ENCODE data around the gene HDAC7.
A peak's percentile ranks its signal among the peaks of the same experiment; 100 is the strongest.
"Not testable (repeated sequence)": the region's sequence is repeated elsewhere in the genome, so short reads cannot be mapped to it uniquely, and the experiment has no call there.

Gene HDAC7

DNA sequence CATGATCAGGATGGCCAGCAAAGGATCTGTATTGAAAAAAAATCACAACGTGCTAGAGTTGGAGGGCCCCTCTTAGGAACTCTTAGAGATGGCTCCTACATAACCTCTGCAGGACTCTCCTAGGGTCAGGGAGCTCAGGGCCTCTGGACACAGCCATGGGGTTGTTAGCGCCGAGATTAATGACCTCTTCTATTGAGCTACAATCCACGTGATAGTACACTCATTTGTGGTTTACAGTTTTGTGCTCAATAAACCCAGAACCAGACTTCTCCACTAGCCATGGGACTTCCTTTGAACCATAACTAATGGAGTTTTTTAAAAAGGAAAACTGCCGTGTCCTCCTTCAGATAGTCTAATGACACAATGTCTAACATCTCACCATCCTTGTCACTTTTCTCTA lies 29.6 kb upstream of the HDAC7 start:
- no peak for DNase-seq (ENCODE audit: low read depth in 3 of 3)

DNA sequence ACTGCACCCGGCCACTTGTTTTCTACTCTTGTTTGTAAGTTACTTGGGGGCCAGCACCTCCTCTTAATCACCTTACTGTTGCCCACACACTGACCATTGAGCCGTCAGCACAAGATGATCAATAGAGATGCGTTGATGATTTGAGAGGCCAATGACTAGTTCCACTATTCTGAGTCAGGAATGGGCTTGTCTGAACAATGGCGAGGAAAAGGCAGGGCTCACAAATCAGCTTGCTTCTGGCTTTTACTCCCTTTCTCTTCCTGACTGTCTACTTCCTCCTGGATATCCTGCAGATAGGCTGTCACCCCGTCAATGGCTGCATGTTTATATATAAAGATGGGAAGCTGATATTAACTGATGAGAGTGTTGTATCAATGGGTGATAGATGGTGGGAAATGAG lies 29.1 kb upstream of the HDAC7 start:
- DNase-seq (ENCODE audit: low read depth in 3 of 3): no peak

DNA sequence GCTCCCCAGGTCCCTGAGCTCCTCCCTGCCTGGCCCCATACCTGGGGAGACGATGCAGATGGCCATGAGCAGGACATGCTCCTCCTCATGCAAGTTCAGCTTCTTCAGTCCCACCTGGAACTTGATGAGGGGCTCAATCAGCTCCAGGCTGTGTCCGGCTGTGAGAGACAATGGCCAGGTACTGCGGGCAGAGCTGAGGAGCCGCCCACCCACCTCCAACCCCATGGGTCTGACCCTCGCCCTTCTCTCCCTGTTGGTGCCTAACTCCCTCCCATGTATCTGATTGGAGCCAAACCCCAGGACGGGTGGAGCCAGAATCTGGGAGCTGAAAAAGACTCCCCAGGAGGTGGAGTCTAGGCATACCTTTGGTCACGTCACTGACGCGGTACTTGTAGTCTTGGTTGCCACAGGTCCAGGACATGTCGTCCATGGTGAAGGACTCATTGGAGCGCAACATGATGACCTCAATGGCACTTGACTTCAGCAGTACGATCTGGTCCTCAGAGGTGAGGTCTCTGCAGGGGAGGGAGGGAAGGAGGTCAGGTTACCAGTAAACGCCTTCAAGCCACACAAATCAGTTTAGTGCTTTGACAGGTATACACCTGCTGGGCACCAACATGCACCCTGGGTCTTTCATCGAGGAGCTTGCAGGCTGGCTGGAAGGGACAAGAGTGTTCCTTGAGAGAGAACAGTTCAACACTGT lies 26.7 kb upstream of the HDAC7 start:
- DNase-seq (ENCODE audit: low read depth in 3 of 3): no peak

DNA sequence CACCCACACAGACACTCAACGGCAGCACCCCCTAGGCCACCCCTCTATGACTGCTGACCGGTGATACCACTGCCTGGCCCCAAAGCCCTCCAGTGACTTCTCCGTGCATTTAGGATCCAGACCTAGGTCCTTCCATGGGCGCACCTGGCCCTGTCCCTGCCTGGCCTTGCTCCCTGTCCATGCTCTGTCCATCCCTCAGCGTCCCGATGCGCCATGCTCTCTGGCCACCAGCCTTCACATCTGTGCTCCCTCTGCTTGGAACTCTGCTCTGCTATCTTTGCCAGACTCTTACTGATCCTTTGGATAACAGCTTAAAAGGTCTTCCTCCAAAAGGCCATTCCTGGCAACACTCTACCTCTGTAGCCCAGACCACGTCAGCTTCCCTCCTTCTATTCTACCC lies 25.4 kb upstream of the HDAC7 start:
- no peak for DNase-seq (ENCODE audit: low read depth in 3 of 3)

DNA sequence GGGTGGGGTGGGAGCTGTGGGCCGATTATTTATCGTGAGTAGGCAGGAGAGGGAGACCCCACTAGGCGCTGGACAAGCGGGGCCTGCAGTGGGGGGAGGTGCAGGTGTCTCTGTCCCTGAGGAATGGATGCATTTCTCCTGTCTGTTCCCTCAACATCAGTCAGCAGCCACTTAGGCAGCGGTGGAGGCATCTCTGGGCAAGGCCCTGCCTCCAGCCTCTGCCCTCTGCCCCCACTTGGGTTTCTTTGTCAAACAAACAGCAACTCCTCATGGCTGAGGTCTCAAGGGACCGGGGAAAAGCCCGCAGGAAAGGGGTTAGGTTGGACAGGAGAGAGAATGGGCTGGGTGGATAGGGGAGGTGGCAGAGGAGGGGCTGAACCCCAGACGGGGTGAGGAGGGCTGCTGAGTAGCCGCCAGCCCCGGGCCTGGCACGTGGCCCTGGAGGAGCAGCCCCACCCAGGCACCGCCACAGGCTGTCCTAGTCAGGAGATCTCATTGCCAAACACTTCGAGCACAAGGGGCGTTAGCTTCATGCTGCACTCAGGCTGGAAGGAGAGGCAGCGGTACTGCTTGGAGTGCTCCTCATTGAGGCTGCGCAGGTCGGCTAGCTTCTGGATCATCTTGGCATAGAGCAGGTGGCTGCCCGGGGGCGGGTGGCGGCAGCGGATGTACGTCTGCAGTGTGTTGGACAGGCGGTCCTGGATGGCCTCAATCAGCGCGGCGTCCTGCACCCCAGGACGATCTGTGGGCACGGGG lies 24.7 kb upstream of the HDAC7 start:
- no peak for DNase-seq (ENCODE audit: low read depth in 3 of 3)

DNA sequence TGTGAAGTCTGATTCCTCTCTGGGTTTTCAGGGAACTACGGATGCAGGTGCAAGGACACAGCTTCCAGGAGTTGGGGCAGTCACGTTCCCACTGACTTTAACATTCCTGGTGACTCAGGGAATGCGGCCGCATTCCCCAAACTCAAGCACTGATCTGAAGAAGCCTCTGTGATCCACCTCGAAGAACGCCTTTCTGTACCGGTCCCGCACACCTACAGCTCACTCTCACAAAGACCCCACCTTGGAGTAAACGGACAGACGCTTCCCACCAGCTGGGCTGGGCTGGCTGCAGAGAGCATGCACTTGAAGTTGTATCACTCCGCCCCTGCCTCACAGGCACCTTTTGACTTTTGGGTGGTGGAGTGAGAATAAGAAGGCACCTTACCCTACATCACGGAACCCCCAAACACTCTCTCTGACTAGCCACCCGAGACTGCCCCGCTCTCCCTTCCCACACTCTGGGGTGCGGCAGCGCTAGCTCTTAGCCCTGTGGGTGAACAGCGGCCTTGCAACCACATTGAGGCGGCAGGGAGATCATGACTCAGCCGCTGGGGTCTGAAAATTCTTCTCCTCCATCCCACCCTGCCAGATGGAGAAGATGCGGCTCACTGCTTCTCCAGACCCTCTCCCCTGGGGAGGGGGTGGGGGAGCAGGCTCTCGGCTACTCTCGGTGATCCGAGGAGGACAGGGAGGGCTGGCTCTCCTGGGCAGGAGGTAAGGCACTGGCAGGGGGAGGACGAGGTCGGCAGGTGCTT lies 23.7 kb upstream of the HDAC7 start:
- DNase-seq (ENCODE audit: low read depth in 3 of 3): no peak

DNA sequence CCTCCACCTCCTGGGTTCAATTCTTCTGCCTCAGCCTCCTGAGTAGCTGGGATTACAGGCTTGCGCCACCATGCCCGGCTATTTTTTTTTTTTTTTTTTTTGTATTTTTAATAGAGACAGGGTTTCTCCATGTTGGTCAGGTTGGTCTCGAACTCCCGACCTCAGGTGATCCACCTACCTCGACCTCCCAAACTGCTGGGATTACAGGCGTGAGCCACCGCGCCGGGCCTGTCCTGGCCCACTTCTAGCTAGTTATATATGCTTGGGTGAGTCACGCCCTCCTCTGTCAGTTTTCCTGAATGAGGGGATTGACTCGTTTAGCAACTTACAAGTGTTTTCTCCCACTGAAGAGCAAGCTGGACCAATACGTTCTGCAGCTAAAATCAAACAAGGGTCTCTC lies 22.8 kb upstream of the HDAC7 start:
- DNase-seq (ENCODE audit: low read depth in 3 of 3): not testable (repeated sequence)

DNA sequence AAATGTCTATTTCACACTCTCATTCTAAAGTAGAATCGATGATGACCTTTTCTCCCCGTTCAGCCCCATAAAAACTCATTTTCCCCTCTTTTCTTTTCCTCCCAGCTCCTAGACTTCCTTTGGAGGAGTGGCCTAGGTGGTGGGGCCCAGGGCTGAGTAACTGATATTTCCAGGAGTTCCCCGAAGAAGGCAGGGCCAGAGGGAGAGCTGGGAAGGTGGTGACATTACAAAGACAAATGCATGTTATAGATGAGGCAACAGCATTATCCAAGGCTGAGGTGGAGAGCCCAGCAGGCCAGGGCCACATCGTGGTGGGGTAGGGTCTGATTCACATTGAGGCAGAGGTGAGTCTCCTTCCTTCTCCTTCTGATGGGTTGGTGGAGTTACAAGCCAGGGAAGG lies 22.2 kb upstream of the HDAC7 start:
- DNase-seq (ENCODE audit: low read depth in 3 of 3): no peak

DNA sequence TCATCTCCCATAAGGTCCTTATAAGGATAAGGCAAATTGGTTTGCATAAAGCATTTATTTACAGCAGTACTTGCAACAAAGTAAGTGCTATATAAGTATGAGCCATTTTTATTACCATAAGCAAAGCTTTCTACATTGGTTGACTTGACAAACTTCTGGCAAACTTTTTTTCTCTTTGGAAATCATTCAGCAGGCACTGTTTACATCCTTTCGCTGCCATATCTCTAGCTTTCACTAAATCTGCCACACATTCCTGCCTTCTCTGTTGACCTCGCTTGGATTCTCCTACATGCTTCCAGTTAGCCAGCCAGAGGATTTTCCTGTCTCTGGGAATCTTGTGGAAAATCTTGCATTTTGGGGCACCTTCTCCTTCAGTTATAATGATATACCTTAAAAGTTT lies 21.8 kb upstream of the HDAC7 start:
- DNase-seq (ENCODE audit: low read depth in 3 of 3): no peak

DNA sequence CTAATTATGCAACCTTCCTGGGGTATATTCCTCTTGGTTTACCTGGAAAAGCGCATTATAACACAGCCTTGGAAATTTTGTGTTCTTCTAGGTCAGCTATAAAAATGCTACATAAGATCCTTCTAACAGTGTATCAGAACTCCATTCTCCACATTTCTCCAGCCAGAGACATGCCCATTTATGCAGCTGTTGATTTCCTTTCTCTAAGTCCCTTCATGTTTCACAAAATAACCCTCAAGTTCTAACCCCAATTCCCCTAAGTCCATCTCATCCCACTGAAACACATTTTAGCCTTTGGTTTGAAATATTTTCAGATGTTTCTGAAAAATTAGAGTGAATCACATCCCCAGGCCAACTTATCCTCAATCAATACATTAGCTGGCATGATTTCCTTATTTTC lies 20.9 kb upstream of the HDAC7 start:
- DNase-seq (ENCODE audit: low read depth in 3 of 3): no peak

DNA sequence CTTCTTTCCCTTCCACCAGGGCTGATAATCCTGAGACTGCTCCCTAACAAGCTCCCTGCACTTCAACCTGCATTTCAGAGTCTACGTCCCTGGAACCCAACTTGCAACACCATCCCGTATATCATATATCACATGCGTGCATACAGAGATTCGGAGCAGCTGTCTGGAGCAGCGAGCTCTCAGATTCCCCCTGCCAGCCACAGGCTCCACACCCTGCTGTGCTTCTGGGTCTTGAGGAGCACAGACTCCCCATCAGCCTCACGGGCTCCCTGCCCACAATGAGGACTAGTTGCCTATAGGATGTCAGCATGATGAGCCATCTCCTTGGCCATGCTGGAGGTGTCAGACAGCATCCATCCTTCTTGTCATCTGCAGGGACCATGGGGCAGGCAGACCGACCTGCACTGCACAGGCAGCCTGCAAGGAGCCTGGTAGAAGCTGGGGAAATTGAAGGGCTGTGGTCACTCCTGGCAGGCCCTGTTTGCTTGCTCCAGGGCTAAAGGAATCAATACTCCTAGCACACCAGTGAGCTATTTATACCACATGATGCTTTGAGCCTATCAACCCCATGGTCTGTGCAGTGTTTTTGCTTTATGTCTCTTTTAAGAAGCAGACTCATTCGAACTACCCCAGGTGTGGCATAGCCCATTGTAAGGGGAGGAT lies 19.6 kb upstream of the HDAC7 start:
- no peak for DNase-seq (ENCODE audit: low read depth in 3 of 3)

DNA sequence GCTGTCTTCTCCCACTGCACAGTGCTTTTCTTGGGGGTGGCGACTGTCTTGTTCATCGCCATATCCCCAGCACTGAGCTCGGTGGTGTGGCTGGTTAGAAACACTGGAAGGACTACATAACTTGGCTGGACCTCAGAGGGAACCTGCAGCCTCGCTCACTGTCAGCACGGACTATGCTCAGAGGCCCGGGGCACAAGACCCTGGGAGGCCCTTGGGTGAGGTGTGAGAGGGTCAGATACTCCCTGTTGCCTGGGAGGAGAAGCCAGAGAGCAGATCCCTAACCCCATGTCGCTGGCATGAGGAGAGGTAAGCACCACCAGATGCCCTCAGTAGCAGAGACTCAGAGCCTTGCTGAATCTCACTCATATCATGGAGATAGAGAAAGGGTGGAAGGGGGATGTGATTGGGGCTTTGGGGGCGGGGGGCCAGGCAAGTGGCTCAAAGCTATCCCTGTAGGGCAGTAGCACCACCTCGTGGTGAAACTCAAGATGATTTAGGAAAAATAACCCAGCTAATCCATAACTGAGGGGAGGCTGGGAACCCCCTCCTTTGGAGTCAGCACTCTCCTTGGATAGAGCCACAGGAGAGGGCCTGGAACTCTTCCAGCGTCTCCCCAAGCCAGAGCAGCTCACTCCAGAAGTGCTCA lies 18.7 kb upstream of the HDAC7 start:
- no peak for DNase-seq (ENCODE audit: low read depth in 3 of 3)

DNA sequence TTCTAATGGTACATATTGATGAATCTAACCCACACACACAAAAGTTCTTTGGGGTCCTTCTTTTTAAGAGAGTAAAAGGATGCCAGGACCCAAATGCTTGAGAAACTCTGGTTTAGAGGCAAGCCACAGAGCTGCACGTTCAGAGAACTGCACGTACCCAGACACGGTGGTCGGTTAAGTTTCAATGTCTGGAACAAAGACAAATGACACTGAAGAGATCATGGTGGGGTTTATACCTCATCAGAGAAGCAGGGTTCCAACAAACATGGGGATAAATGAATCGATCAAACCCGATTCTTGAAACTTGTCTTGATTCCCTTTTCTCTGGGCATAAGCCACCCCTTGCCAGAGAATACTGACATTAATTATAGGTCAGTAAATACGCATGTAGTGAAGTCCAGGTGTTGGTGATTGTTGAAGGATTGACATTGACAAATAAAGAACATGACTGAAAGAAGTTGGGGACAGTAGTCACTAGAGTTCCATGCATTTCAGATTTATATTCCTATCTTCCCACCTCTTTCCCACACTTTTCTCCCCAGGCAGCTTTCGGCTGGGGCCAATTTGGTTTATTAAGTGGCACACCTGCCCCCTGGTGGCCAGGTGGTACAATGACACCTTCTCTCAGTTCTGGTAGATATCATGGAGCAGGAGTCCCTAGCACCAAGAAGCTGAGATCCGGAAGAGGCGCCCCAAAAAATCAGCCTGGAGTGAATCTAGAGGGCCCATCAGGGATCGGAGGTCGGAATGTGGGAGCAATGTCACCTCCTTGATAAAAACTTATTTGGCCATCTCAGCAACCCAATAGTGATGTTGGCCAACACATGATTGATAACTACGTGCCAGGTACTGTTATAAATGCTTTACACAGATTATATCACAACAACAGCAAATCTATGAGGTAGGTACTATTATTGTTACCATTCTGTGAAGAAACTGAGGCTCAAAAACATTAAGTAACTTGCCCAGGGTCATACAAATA lies 17.8 kb upstream of the HDAC7 start:
- peak in 1 of 3 experiments; percentile 54 for DNase-seq (ENCODE audit: low read depth in 3 of 3)

DNA sequence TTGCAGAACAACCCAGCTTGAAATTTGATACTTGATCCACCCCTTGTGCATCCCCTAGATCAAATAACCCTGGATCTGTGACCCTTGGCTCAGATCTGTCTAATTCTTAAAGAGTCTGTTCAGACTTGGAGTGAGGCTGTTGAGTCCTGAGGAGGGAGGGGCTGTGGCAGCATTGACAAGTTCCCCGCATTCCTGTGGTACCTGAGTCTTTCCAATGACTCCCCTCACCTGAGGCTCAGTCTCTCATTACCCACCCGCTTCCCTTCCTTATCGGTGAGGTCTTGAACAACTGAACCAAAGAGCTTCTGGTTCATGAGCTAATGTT lies 16.1 kb upstream of the HDAC7 start:
- no peak for DNase-seq (ENCODE audit: low read depth in 3 of 3)

DNA sequence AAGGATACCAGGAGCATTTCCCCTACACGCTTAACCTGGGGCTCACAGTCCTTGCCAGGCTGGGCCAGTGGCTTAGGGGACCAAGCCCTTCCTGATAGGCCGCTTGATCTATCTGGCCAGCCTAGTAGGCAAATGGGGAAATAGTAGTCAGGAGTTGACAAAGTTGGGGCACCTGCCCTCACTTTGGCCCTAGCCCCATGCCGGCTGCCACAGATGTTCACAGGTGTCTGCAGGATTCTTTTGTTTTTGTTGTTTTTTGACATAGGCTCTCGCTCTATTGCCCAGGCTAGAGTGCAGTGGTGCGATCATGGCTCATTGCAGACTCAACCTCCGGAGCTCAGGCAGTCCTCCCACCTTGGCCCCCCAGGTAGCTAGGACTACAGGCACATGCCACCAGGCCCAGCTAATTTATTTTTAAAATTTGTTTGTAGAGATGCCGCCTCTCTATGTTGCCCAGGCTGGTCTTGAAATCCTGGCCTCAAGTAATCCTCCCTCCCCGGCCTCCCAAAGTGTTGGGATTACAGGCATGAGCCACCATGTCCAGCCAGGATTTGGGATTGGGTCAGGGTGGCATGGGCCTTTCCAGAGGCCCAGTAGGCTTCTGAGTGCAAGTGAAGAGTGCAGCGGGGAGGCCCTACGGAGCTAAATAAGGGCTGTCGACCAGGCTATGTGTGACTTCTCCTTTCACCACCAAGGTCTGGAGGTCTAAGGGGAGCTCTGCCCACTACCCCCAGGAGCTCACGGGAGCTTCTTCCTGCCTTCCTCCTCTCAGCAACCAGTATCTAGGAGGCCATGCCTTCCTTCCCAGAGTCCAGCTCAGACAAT lies 15.5 kb upstream of the HDAC7 start:
- DNase-seq (ENCODE audit: low read depth in 3 of 3): no peak

DNA sequence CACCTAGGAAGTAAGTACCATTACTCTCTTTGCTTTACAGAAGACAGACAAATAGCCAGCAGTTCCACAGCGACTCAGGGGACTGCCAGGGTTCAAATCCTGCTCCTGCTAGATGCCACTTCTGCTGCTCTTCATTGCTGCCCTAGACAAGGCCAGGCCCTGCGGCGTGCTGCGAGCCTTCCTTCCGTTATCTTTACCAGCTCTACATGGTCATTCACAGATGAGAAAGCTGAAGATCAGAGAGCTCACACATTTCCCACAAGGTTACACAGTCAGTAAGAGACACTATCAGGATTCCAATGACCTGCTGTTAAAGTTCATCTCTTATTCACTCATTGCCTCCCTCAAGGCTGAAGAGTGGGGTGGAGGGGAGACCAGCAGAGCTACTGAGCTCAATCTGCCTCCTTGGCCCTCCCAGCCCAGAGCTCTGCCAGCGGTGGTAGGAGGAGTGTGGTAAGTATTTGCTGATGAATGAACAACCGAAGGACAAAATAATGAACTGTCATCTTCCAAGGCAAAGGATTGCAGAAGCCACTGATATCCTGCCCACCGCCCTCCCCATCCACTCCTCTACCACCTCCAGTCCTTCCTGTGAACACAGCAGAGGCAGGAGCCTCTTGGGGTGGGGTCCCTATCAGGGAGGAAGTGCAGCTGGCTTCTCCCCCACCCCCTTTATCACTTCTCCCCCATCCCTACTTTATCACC lies 14.6 kb upstream of the HDAC7 start:
- no peak for DNase-seq (ENCODE audit: low read depth in 3 of 3)

DNA sequence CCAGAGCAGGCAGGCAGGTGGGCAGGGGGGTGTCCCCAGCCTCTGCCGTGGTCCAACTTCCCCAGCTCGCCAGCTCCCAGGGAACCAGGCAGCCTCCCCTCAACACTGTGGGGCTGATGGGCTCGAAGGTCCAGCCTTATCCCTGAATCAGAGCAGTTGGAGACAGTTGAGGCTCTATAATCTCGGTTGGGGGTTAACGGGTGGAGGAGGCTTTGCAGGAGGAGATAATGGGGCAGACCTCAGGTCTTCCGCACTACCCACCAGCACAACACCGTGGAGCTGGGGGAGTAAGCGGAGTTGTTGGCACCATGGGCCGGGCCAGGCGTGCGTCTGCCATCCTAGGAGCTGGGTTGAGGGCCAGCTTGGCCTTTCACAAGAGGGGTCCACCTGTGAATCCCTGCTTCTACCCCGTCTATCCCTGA lies 13.9 kb upstream of the HDAC7 start:
- no peak for DNase-seq (ENCODE audit: low read depth in 3 of 3)

DNA sequence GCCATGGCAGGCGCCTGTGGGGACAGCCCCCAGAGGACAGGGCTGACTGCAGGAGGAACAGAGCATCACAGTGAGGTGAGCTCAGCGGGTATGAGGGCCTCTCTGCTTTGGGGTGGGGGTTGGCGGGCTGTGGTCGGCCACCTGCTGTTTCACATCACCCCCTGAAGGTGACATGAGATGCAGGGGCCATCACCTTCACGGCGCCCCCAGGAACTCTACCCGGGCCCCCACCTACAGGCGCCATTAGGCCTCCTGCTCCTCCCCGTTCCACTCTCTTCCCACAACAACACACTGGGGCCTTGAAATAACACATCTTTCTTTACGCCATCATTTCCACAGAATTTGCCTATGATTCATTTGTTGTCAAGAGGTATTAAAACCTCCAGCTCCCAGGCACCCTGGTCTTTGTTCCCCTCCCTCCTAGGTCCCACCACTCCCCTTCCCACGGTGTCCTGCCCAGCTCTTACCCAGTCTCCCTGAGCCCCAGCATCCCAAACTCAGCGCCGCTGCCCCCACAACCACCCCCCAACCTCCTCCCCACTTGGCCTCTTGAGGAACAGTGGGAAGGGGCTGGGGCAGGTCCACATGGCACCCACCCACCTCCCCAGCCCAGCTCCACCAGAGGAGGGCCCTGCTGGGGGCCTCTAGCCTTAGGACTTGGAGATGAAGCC lies 12.7 kb upstream of the HDAC7 start:
- peak in 1 of 3 experiments; percentile 83 for DNase-seq (ENCODE audit: low read depth in 3 of 3)

DNA sequence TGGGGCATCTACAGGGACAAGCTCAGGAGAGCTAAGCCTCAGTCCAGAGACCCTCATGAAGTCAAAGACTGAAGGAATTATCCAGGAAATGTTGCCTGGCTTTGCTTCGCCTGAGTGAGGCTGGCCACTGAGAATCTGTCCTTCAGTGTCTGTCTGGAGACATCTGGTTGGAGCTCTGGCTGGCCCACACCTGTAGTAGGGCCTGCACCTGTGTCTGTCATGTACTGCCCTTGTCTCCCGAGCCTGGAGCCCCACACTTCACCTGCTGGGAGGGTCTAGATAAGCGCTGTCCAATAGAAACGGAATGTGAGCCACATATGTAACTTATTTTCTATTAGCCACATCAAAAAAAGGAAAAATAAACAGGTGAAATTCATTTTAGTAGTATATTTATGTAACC lies 9.9 kb upstream of the HDAC7 start:
- DNase-seq (ENCODE audit: low read depth in 3 of 3): no peak

All from stimulated activated CD4-positive, alpha-beta T cell treated with anti-CD3 and anti-CD28 coated beads, TNF-alpha, amount 100 ng/mL, for 24 hours (primary cell).